ENCODE data around the gene CFAP20.
A peak's percentile ranks its signal among the peaks of the same experiment; 100 is the strongest.

CFAP20 gene

GRCh38 chr16:58129097-58129936 lies at the start of gene CFAP20:
TSS of gene CFAP20 (minus strand) at chr16:58129381. CDS start at chr16:58129115, 266 bp downstream.
- peak; percentile 98 for DNase-seq (ENCODE audit: low spot score)

GRCh38 chr16:58177353-58177710 lies 48.2 kb upstream of the CFAP20 start:
- DNase-seq (ENCODE audit: low spot score): no peak

- DNase-seq (ENCODE audit: low spot score): no peak
Measured at GRCh38 chr16:58176608-58177352, 47.6 kb upstream of the CFAP20 start.

GRCh38 chr16:58170223-58170622 lies 41.0 kb upstream of the CFAP20 start:
- no peak for DNase-seq (ENCODE audit: low spot score)

GRCh38 chr16:58160855-58161254 lies 31.7 kb upstream of the CFAP20 start:
- DNase-seq (ENCODE audit: low spot score): no peak

GRCh38 chr16:58158725-58159124 lies 29.5 kb upstream of the CFAP20 start:
- DNase-seq (ENCODE audit: low spot score): no peak

- no peak for DNase-seq (ENCODE audit: low spot score)
Measured at GRCh38 chr16:58157951-58158540, 28.9 kb upstream of the CFAP20 start.

GRCh38 chr16:58157239-58157638 lies 28.1 kb upstream of the CFAP20 start:
- DNase-seq (ENCODE audit: low spot score): no peak

GRCh38 chr16:58155839-58156238 lies 26.7 kb upstream of the CFAP20 start:
- no peak for DNase-seq (ENCODE audit: low spot score)

- DNase-seq (ENCODE audit: low spot score): no peak
Measured at GRCh38 chr16:58154345-58154744, 25.2 kb upstream of the CFAP20 start.

- DNase-seq (ENCODE audit: low spot score): no peak
Measured at GRCh38 chr16:58152246-58152868, 23.2 kb upstream of the CFAP20 start.

GRCh38 chr16:58148526-58148925 lies 19.3 kb upstream of the CFAP20 start:
- no peak for DNase-seq (ENCODE audit: low spot score)

GRCh38 chr16:58148099-58148498 lies 18.9 kb upstream of the CFAP20 start:
- DNase-seq (ENCODE audit: low spot score): no peak

GRCh38 chr16:58138852-58139251 lies 9.7 kb upstream of the CFAP20 start:
- no peak for DNase-seq (ENCODE audit: low spot score)

- DNase-seq (ENCODE audit: low spot score): no peak
Measured at GRCh38 chr16:58137581-58137980, 8.4 kb upstream of the CFAP20 start.

GRCh38 chr16:58128711-58129096 lies 477 bp downstream of the CFAP20 start:
- DNase-seq (ENCODE audit: low spot score): no peak

- no peak for DNase-seq (ENCODE audit: low spot score)
Measured at GRCh38 chr16:58128181-58128631, 975 bp downstream of the CFAP20 start.

GRCh38 chr16:58127634-58128033 lies 1.5 kb downstream of the CFAP20 start:
- DNase-seq (ENCODE audit: low spot score): no peak

GRCh38 chr16:58127033-58127556 lies 2.1 kb downstream of the CFAP20 start:
- peak; percentile 39 for DNase-seq (ENCODE audit: low spot score)

GRCh38 chr16:58126451-58126961 lies 2.7 kb downstream of the CFAP20 start:
- DNase-seq (ENCODE audit: low spot score): no peak

- no peak for DNase-seq (ENCODE audit: low spot score)
Measured at GRCh38 chr16:58125781-58126335, 3.3 kb downstream of the CFAP20 start.

- DNase-seq (ENCODE audit: low spot score): no peak
Measured at GRCh38 chr16:58125041-58125440, 4.1 kb downstream of the CFAP20 start.
